Transverse colon (tissue), 4 donors: ENCODE results near the gene MYO18B. TPM values are rescaled to one million over a fixed set of nuclear protein-coding genes. Genes with fewer than 3 reads are reported as not detected.
A peak's percentile ranks its signal among the peaks of the same experiment; 100 is the strongest.

Experiments
- DNase-seq: peaks from one replicate; pipeline ENCODE4 v3.0.0-alpha.2; 2019
- H3K27ac ChIP-seq, 4 donors: fragments of 200-600 bp; sonication (generic); 2 replicates each; pipeline ENCODE4 v1.5.1; 2016 to 2018; ENCODE audit warnings: inconsistent platforms in 4 of 4
- H3K27me3 ChIP-seq: fragments of 200-600 bp; sonication (generic); 2 replicates; pipeline ENCODE4 v1.5.1; 2017; ENCODE audit warnings: inconsistent platforms
- H3K36me3 ChIP-seq, 4 donors: fragments of 200-600 bp; sonication (generic); 2 replicates each; pipeline ENCODE4 v1.5.1; 2017 to 2019; ENCODE audit warnings: inconsistent platforms in 4 of 4
- H3K4me1 ChIP-seq, 4 donors: fragments of 200-600 bp; sonication (generic); 2 replicates each; pipeline ENCODE4 v1.5.1; 2017 to 2020; ENCODE audit warnings: inconsistent platforms in 4 of 4
- H3K4me3 ChIP-seq, 4 donors: fragments of 200-600 bp; sonication (generic); 1 replicate in 1 of 4; 2 replicates in 3 of 4; pipeline versions ENCODE4 v1.5.1 to v1.6.1; 2017 to 2019; ENCODE audit warnings: inconsistent platforms in 4 of 4
- H3K9me3 ChIP-seq, 2 donors: fragments of 200-600 bp; sonication (generic); 2 replicates each; pipeline ENCODE4 v1.5.1; 2017 to 2019; ENCODE audit warnings: inconsistent platforms in 2 of 2
- CTCF ChIP-seq, 5 experiments: fragments of 200-600 bp in 3 of 5; fragments of 450-650 bp in 2 of 5; sonication (generic) in 3 of 5; IDR thresholded peaks; 1 replicate in 2 of 5; 2 replicates in 3 of 5; pipeline ENCODE4 v1.5.1; 2016 to 2017; ENCODE audit warnings: antibody characterized with exemption in 5 of 5, inconsistent platforms in 3 of 5, mild to moderate bottlenecking in 2 of 5, moderate library complexity in 1 of 5
- EP300 ChIP-seq: sonication (generic); formaldehyde crosslinking; IDR thresholded peaks from one replicate; pipeline ENCODE4 v1.6.1; 2017; ENCODE audit warnings: antibody characterized with exemption, low read depth
- POLR2A ChIP-seq: fragments of 450-650 bp; IDR thresholded peaks from one replicate; pipeline ENCODE4 v1.6.1; 2016; ENCODE audit warnings: antibody characterized with exemption, mild to moderate bottlenecking, moderate library complexity
- POLR2AphosphoS5 ChIP-seq, 3 donors: sonication (generic); formaldehyde crosslinking; IDR thresholded peaks; one replicate each; pipeline ENCODE4 v1.6.1; 2016; ENCODE audit warnings: antibody characterized with exemption in 3 of 3
- WGBS, 2 donors: methylation state at CpG; one replicate each; pipeline ENCODE4 v1.1.5; 2018; ENCODE audit warnings: low coverage in 1 of 2; 5-methylcytosine and 5-hydroxymethylcytosine counted together
- in situ Hi-C, 4 donors: fragments of 200-750 bp; cut with MboI; loops; one replicate each; pipeline versions ENCODE4 v1.15.0 to v1.15.1; 2017; ENCODE audit warnings: low sequenced_read_pairs in 3 of 4, low pct_ligation_motif_present in 1 of 4, low pct_unique_long_range_greater_than_20kb in 1 of 4
- intact Hi-C: fragments of 100-400 bp; cut with DNase I; formaldehyde crosslinking; loops from one replicate; pipeline ENCODE4 v1.15.1; 2023; ENCODE audit warnings: low total_unique reads
- total RNA-seq, 4 donors: library from RNA; depleted of rRNA; stranded (reverse); fragments of >200 nt; gene quantifications; one replicate each; pipeline ENCODE4 v1.1.0, GENCODE V29; 2016

The MYO18B gene
- total RNA-seq, 4 donors from 2014 or later: 0.27 TPM; not detected in 3

DNA sequence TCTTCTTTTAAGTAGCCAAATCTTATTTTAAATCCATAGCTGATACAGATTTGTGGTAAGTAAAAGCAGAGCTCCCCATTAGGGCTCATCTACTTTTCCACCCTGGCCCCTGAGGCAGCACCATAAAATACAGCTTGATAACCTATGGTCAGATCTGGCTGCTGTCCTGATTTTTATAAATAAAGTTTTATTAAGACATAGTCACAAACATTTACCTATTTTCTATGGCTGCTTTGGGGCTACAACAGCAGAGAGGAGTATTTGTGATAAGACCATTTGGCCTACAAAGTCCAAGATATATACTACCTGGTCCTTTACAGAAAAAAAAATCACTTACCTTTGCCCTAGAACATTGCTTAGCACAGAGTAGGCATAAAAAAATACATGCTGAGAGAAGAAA lies 227.3 kb downstream of the MYO18B start:
- peaks cover 6% of the 10 kb centered on the region for H3K27me3 ChIP-seq
- no peak for DNase-seq
- H3K9me3 ChIP-seq: no peaks in the 10 kb centered on the region
- no peaks in the 10 kb centered on the region for H3K36me3 ChIP-seq
- intact Hi-C loops (no loop called here), in situ Hi-C loops (no loop called here)
- TF ChIP-seq EP300 (no peak), POLR2AphosphoS5 (IDR thresholded peaks at IDR 0.05) (no peak), CTCF (IDR thresholded peaks at IDR 0.05) (no peak), POLR2A (no peak)
- H3K4me3 ChIP-seq: no peak overlapping the region
- H3K4me1 ChIP-seq: no peaks in the 10 kb centered on the region
- no peak overlapping the region for H3K27ac ChIP-seq

DNA sequence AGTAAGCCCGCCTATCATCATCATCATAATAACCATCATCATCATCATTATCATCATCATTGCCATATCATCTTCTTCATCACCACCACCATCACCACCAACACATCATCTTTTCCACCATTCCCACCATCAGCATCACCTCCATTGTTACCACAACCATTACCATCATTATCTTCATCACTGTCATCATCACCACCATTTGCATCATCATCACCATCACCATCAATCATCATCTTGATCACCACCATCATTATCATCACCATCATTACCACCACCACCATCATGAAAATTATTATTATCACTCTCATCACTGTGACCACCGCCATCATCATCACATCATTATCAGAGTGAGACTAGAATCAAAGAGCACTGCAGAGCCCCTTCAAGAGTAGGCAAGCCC lies 227.9 kb downstream of the MYO18B start:
- no peak for DNase-seq
- 82 to 85% methylated on average over 2 of the region's 2 CpGs for WGBS, 2 donors
- in situ Hi-C loops (no loop called here), intact Hi-C loops (no loop called here)
- no peak for TF ChIP-seq EP300
- TF ChIP-seq POLR2A: no peak
- no peak for TF ChIP-seq CTCF (IDR thresholded peaks at IDR 0.05)
- TF ChIP-seq POLR2AphosphoS5 (IDR thresholded peaks at IDR 0.05): no peak
- Histone ChIP-seq H3K4me3 (no peak overlapping the region), H3K9me3 (no peaks in the 10 kb centered on the region), H3K36me3 (no peaks in the 10 kb centered on the region), H3K27me3 (peaks cover 6% of the 10 kb centered on the region), H3K4me1 (no peaks in the 10 kb centered on the region), H3K27ac (no peak overlapping the region)

GRCh38 chr22:25970374-25970911 lies 228.5 kb downstream of the MYO18B start:
- in situ Hi-C loops: no loop called here
- H3K27ac ChIP-seq: no peak overlapping the region
- H3K4me3 ChIP-seq: no peak overlapping the region
- no peak for TF ChIP-seq EP300
- peak in 1 of 3 donors; percentile 9 for TF ChIP-seq POLR2AphosphoS5 (IDR thresholded peaks at IDR 0.05)
- intact Hi-C loops: no loop called here
- no peaks in the 10 kb centered on the region for H3K4me1 ChIP-seq
- H3K27me3 ChIP-seq: peaks cover 6% of the 10 kb centered on the region
- H3K36me3 ChIP-seq: no peaks in the 10 kb centered on the region
- H3K9me3 ChIP-seq: no peaks in the 10 kb centered on the region
- 8 to 19% methylated on average over 6 of the region's 6 CpGs for WGBS, 2 donors
- no peak for DNase-seq

DNA sequence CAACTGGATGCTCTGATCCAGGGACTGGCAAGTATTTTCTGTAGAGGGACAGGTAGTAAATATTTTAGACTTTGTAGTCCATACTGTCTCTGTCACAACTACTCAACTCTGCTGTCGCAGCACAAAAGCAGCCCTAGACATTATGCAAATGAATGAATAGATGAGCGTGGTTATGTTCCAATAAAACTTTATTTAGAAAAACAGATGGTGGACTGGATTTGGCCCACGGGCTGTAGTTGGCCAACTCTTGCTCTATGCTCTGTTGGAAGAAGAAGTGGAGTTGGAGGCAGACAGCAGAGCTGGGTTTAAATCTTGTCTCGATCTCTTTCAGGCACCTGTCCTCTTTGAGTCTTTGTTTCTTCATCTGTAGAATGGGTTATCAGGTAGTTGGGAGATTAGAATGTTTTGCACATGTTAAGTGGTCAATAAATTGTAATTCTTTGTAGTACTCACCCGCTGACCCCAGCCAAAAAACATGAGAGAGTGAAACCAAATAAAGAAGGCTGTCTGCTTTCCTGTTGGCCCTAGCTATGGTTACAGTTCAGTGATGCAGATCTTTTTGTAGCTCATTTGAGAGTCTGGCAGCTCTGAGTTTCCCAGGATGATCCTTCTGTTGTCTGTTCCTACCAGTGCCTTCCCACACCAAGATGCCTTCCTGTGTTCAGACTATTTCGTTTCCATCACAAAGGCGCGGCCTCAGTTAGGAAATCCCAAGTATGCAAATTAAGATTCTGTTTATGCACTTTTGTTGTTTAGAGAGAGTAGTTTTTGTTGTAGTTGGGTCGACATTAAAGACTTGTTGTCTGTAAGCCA lies 229.2 kb downstream of the MYO18B start:
- intact Hi-C loops: no loop called here
- DNase-seq: no peak
- Histone ChIP-seq H3K4me1 (no peaks in the 10 kb centered on the region), H3K27ac (no peak overlapping the region), H3K9me3 (no peaks in the 10 kb centered on the region), H3K36me3 (no peaks in the 10 kb centered on the region), H3K4me3 (no peak overlapping the region), H3K27me3 (peaks cover 5% of the 10 kb centered on the region)
- no peak for TF ChIP-seq POLR2AphosphoS5 (IDR thresholded peaks at IDR 0.05)
- no peak for TF ChIP-seq EP300
- no peak for TF ChIP-seq POLR2A
- TF ChIP-seq CTCF (IDR thresholded peaks at IDR 0.05): no peak
- WGBS, 2 donors: 24 to 50% methylated on average over 8 to 9 of the region's 9 CpGs
- in situ Hi-C loops: no loop called here
